ENCODE measurements around the gene SEMA5A. TPM values are rescaled to one million over a fixed set of nuclear protein-coding genes. Genes with fewer than 3 reads are reported as not detected.

Gene SEMA5A
- total RNA-seq, 1 experiment from 2014 or later, result 2.7 TPM

GRCh38 chr5:9128136-9128535 is 417.7 kb downstream of the SEMA5A start:
- DNase-seq (ENCODE audit: low read depth), result no peak

GRCh38 chr5:9126490-9126889 is 419.4 kb downstream of the SEMA5A start:
- DNase-seq (ENCODE audit: low read depth), result peak; percentile 45

GRCh38 chr5:9125852-9126251 is 420.0 kb downstream of the SEMA5A start:
- no peak for DNase-seq (ENCODE audit: low read depth)

GRCh38 chr5:9124838-9125237 is 421.0 kb downstream of the SEMA5A start:
- DNase-seq (ENCODE audit: low read depth), result no peak

GRCh38 chr5:9124071-9124470 is 421.8 kb downstream of the SEMA5A start:
- DNase-seq (ENCODE audit: low read depth), result no peak

GRCh38 chr5:9122528-9122927 is 423.3 kb downstream of the SEMA5A start:
- DNase-seq (ENCODE audit: low read depth), result no peak

- DNase-seq (ENCODE audit: low read depth), result no peak
These were observed 424.3 kb downstream of the SEMA5A start for GRCh38 chr5:9121597-9121996.

GRCh38 chr5:9118852-9119251 is 427.0 kb downstream of the SEMA5A start:
- DNase-seq (ENCODE audit: low read depth), result no peak

GRCh38 chr5:9115093-9115492 is 430.8 kb downstream of the SEMA5A start:
- no peak for DNase-seq (ENCODE audit: low read depth)

GRCh38 chr5:9112520-9113291 is 433.2 kb downstream of the SEMA5A start:
- DNase-seq (ENCODE audit: low read depth), result no peak

GRCh38 chr5:9108162-9108561 is 437.7 kb downstream of the SEMA5A start:
- no peak for DNase-seq (ENCODE audit: low read depth)

GRCh38 chr5:9105851-9106250 is 440.0 kb downstream of the SEMA5A start:
- peak; percentile 63 for DNase-seq (ENCODE audit: low read depth)

GRCh38 chr5:9104571-9105339 is 441.1 kb downstream of the SEMA5A start:
- peak; percentile 21 for DNase-seq (ENCODE audit: low read depth)

GRCh38 chr5:9103290-9103689 is 442.6 kb downstream of the SEMA5A start:
- DNase-seq (ENCODE audit: low read depth), result no peak

- DNase-seq (ENCODE audit: low read depth), result no peak
These were observed 446.2 kb downstream of the SEMA5A start for GRCh38 chr5:9099689-9100088.

GRCh38 chr5:9098990-9099389 is 446.9 kb downstream of the SEMA5A start:
- DNase-seq (ENCODE audit: low read depth), result no peak

GRCh38 chr5:9094582-9094981 is 451.3 kb downstream of the SEMA5A start:
- no peak for DNase-seq (ENCODE audit: low read depth)

GRCh38 chr5:9091896-9092662 is 453.8 kb downstream of the SEMA5A start:
- no peak for DNase-seq (ENCODE audit: low read depth)

- DNase-seq (ENCODE audit: low read depth), result no peak
These were observed 455.4 kb downstream of the SEMA5A start for GRCh38 chr5:9090381-9091026.

- DNase-seq (ENCODE audit: low read depth), result no peak
These were observed 456.0 kb downstream of the SEMA5A start for GRCh38 chr5:9089893-9090292.

GRCh38 chr5:9082996-9083395 is 462.9 kb downstream of the SEMA5A start:
- DNase-seq (ENCODE audit: low read depth), result no peak

Data from HT1080 (cell line).